Left lung (tissue), 10 donors: Measurements from ENCODE around the gene WDR37. TPM values are rescaled to one million over a fixed set of nuclear protein-coding genes. Genes with fewer than 3 reads are reported as not detected.
A peak's percentile ranks its signal among the peaks of the same experiment; 100 is the strongest.

Source experiments
- ATAC-seq: fragments of 200-7000 bp; cut with Tn5 transposase; one replicate; pipeline ENCODE4 v1.9.1; 2020; ENCODE audit warnings: moderate library complexity
- DNase-seq, 4 donors: peaks; one replicate each; pipeline ENCODE4 v3.0.0-alpha.2; 2013 to 2020
- H3K27ac ChIP-seq, 2 donors: fragments of 200-600 bp; sonication (generic) in 1 of 2; one replicate each; pipeline versions ENCODE4 v1.5.0 to v1.8.0; 2020 to 2021
- H3K27me3 ChIP-seq, 2 donors: fragments of 200-600 bp; sonication (generic) in 1 of 2; one replicate each; pipeline versions ENCODE4 v1.5.0 to v1.8.0; 2020 to 2021
- H3K36me3 ChIP-seq, 2 donors: fragments of 200-600 bp; sonication (generic) in 1 of 2; one replicate each; pipeline versions ENCODE4 v1.5.0 to v1.8.0; 2020 to 2021
- H3K4me1 ChIP-seq, 2 donors: fragments of 200-600 bp; one replicate each; pipeline ENCODE4 v1.8.0; 2021
- H3K4me3 ChIP-seq, 2 donors: fragments of 200-600 bp; sonication (generic) in 1 of 2; one replicate each; pipeline versions ENCODE4 v1.5.0 to v1.8.0; 2020 to 2021; ENCODE audit warnings: mild to moderate bottlenecking in 1 of 2
- H3K9me3 ChIP-seq, 2 donors: fragments of 200-600 bp; sonication (generic) in 1 of 2; one replicate each; pipeline versions ENCODE4 v1.5.0 to v1.8.0; 2020 to 2021
- intact Hi-C, 2 donors: fragments of 100-400 bp; cut with DNase I; formaldehyde crosslinking; loops; one replicate each; pipeline versions ENCODE4 v1.11.2 to v1.14.2; 2022
- polyA plus RNA-seq, 6 donors: library from polyadenylated mRNA; unstranded; fragments of 120-200 nt; gene quantifications; one replicate each; pipeline ENCODE4 v1.2.1, GENCODE V29; 2013; ENCODE audit not compliant: insufficient read length in 6 of 6
- total RNA-seq, 2 donors: library from RNA; stranded (reverse); fragmentation: NEBNext Ultra II Directional; extraction: Animal tissue kit (Norgen Biotek cat#: 25700); gene quantifications; one replicate each; pipeline ENCODE4 v1.2.1, GENCODE V29; 2021
- TF ChIP-seq, protein P1 (sequence below), 2 donors: fragments of 200-600 bp; sonication (generic) in 1 of 2; IDR thresholded peaks; one replicate each; pipeline versions ENCODE4 v1.5.0 to v1.8.0; 2021; ENCODE audit warnings: antibody characterized with exemption in 2 of 2
- donor health status: DM: no; HTN: yes; CAD: no.
- donor health status: DM: no; HTN: no; CAD: no.

Gene WDR37
- total and polyA plus RNA-seq, 8 donors = 16.1 to 23.8 (median 18.1) TPM

- peak in 1 of 4 donors; percentile 51 for DNase-seq
- TF ChIP-seq, protein P1, sequence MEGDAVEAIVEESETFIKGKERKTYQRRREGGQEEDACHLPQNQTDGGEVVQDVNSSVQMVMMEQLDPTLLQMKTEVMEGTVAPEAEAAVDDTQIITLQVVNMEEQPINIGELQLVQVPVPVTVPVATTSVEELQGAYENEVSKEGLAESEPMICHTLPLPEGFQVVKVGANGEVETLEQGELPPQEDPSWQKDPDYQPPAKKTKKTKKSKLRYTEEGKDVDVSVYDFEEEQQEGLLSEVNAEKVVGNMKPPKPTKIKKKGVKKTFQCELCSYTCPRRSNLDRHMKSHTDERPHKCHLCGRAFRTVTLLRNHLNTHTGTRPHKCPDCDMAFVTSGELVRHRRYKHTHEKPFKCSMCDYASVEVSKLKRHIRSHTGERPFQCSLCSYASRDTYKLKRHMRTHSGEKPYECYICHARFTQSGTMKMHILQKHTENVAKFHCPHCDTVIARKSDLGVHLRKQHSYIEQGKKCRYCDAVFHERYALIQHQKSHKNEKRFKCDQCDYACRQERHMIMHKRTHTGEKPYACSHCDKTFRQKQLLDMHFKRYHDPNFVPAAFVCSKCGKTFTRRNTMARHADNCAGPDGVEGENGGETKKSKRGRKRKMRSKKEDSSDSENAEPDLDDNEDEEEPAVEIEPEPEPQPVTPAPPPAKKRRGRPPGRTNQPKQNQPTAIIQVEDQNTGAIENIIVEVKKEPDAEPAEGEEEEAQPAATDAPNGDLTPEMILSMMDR (IDR thresholded peaks at IDR 0.05) = no peak
- Histone ChIP-seq H3K27ac (no peak overlapping the region), H3K9me3 (no peaks in the 10 kb centered on the region), H3K36me3 (peaks cover 0 to 96% of the 10 kb centered on the region in 2 donors), H3K4me3 (no peak overlapping the region), H3K27me3 (no peaks in the 10 kb centered on the region), H3K4me1 (no peaks in the 10 kb centered on the region)
- ATAC-seq = no peak
- intact Hi-C loops = no loop called here
Measured at GRCh38 chr10:1096287-1096889, 40.2 kb downstream of the WDR37 start.

DNA sequence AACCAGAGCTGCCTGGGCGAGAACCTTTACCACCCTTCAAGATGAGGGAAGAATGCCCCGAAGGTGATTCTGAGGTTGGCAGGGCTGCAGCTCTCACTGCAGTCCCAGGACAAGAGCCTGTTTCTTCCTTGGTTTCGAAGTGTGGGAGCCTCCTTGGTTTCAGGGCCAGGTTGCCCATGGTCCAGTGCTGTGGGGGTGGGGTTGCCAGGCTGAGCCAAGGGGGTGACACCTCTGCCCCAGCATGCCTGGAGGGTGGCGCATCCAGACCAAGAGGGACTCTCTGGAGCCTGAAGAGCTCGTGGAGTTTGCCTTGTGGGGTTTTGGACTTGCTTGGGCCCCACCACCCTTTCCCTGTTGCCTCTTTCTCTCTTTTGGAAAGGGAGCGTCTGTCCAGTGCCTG is 41.3 kb downstream of the WDR37 start:
- ATAC-seq = no peak
- TF ChIP-seq, protein P1 (IDR thresholded peaks at IDR 0.05) = no peak
- Histone ChIP-seq H3K4me1 (no peaks in the 10 kb centered on the region), H3K36me3 (peaks cover 0 to 96% of the 10 kb centered on the region in 2 donors), H3K27ac (no peak overlapping the region), H3K27me3 (no peaks in the 10 kb centered on the region), H3K4me3 (no peak overlapping the region), H3K9me3 (no peaks in the 10 kb centered on the region)
- intact Hi-C loops = no loop called here
- peak in 1 of 4 donors; percentile 30 for DNase-seq

GRCh38 chr10:1100143-1100542 is 44.0 kb downstream of the WDR37 start:
- H3K27ac ChIP-seq = no peak overlapping the region
- TF ChIP-seq, protein P1 (IDR thresholded peaks at IDR 0.05) = no peak

GRCh38 chr10:1100691-1101368 is 44.6 kb downstream of the WDR37 start:
- Histone ChIP-seq H3K4me3 (no peak overlapping the region), H3K36me3 (peaks cover 0 to 99% of the 10 kb centered on the region in 2 donors), H3K9me3 (no peaks in the 10 kb centered on the region), H3K27me3 (no peaks in the 10 kb centered on the region), H3K27ac (no peak overlapping the region), H3K4me1 (no peaks in the 10 kb centered on the region)
- DNase-seq (peak in 1 of 4 donors; percentile 46), ATAC-seq (no peak)
- intact Hi-C loops = no loop called here
- TF ChIP-seq, protein P1 (IDR thresholded peaks at IDR 0.05) = no peak

More at GRCh38 chr10:1100143-1100542, 44.0 kb downstream of the WDR37 start:
- Histone ChIP-seq H3K4me3 (no peak overlapping the region), H3K4me1 (no peaks in the 10 kb centered on the region), H3K36me3 (peaks cover 0 to 99% of the 10 kb centered on the region in 2 donors), H3K27me3 (no peaks in the 10 kb centered on the region), H3K9me3 (no peaks in the 10 kb centered on the region)
- intact Hi-C loops = no loop called here
- no peak for ATAC-seq
- DNase-seq = no peak

- ATAC-seq = no peak
- peak in 1 of 4 donors; percentile 59 for DNase-seq
- Histone ChIP-seq H3K4me1 (no peaks in the 10 kb centered on the region), H3K36me3 (peaks cover 0 to 99% of the 10 kb centered on the region in 2 donors), H3K9me3 (no peaks in the 10 kb centered on the region), H3K4me3 (no peak overlapping the region), H3K27ac (no peak overlapping the region), H3K27me3 (no peaks in the 10 kb centered on the region)
- intact Hi-C loops = no loop called here
- TF ChIP-seq, protein P1 (IDR thresholded peaks at IDR 0.05) = no peak
Measured at GRCh38 chr10:1101946-1102345, 45.8 kb downstream of the WDR37 start.
